ENCODE data around the gene ESYT3. TPM values are rescaled to one million over a fixed set of nuclear protein-coding genes. Genes with fewer than 3 reads are reported as not detected.

The ESYT3 gene
- total RNA-seq, 1 experiment from 2014 or later = 2.6 TPM

GRCh38 chr3:138470687-138471086, 36.3 kb downstream of the ESYT3 start:
- no peak overlapping the region for H3K27ac ChIP-seq (ENCODE audit: low read length)
- no peak for TF ChIP-seq TCF7L2 (IDR thresholded peaks at IDR 0.05; ENCODE audit: low read depth, low read length)
- TF ChIP-seq SIN3A (IDR thresholded peaks at IDR 0.05; ENCODE audit: borderline replicate concordance, insufficient read depth, low read depth, low read length) = no peak
- TF ChIP-seq REST (IDR thresholded peaks at IDR 0.05; ENCODE audit: insufficient read depth in 1 of 2, low read depth in 2 of 2, low read length in 1 of 2) = no peak
- TF ChIP-seq POLR2AphosphoS5 (IDR thresholded peaks at IDR 0.05; ENCODE audit: low read depth, low read length) = no peak
- TF ChIP-seq CTCF (IDR thresholded peaks at IDR 0.05) = no peak
- no peaks in the 10 kb centered on the region for H3K27me3 ChIP-seq (ENCODE audit: control insufficient read depth, insufficient read depth, low read length)
- BruUV-seq (replicated peaks) = no TSS peak
- no peaks in the 10 kb centered on the region for H3K9me3 ChIP-seq (ENCODE audit: control insufficient read depth, insufficient read depth, low read depth, low read length)
- DNase-seq (ENCODE audit: low read depth, low spot score) = no peak
- intact Hi-C loops (cut with micrococcal nuclease; ENCODE audit: unreplicated experiment) = no loop called here
- H3K4me1 ChIP-seq (ENCODE audit: control insufficient read depth, insufficient read depth, low read length) = no peaks in the 10 kb centered on the region
- no peak overlapping the region for H3K4me3 ChIP-seq (ENCODE audit: low read depth in 2 of 2, low read length in 2 of 2)
- ATAC-seq = no peak
- H3K36me3 ChIP-seq (ENCODE audit: control insufficient read depth, insufficient read depth, low read length) = no peaks in the 10 kb centered on the region
- in situ Hi-C loops (cut with HindIII; ENCODE audit: low pct_unique_long_range_greater_than_20kb, low sequenced_read_pairs) = no loop called here
- CTCF ChIA-PET = interaction anchor here (0.6 kb wide), 1 partner anchor 374 kb away, joined by 3 read pairs; no protein-coding TSS in a partner anchor
- POLR2A ChIA-PET = no interaction called here

- Histone ChIP-seq H3K9me3 (ENCODE audit: control insufficient read depth, insufficient read depth, low read depth, low read length) (no peaks in the 10 kb centered on the region), H3K36me3 (ENCODE audit: control insufficient read depth, insufficient read depth, low read length) (no peaks in the 10 kb centered on the region), H3K4me3 (ENCODE audit: low read depth in 2 of 2, low read length in 2 of 2) (no peak overlapping the region), H3K4me1 (ENCODE audit: control insufficient read depth, insufficient read depth, low read length) (no peaks in the 10 kb centered on the region), H3K27me3 (ENCODE audit: control insufficient read depth, insufficient read depth, low read length) (no peaks in the 10 kb centered on the region), H3K27ac (ENCODE audit: low read length) (no peak overlapping the region)
- no peak for DNase-seq (ENCODE audit: low read depth, low spot score)
- BruUV-seq (replicated peaks) = no TSS peak
- CTCF ChIA-PET = no interaction called here
- intact Hi-C loops (cut with micrococcal nuclease; ENCODE audit: unreplicated experiment) = no loop called here
- no peak for ATAC-seq
- in situ Hi-C loops (cut with HindIII; ENCODE audit: low pct_unique_long_range_greater_than_20kb, low sequenced_read_pairs) = no loop called here
- POLR2A ChIA-PET = no interaction called here
- TF ChIP-seq POLR2AphosphoS5 (IDR thresholded peaks at IDR 0.05; ENCODE audit: low read depth, low read length) (no peak), TCF7L2 (IDR thresholded peaks at IDR 0.05; ENCODE audit: low read depth, low read length) (no peak), SIN3A (IDR thresholded peaks at IDR 0.05; ENCODE audit: borderline replicate concordance, insufficient read depth, low read depth, low read length) (no peak), CTCF (IDR thresholded peaks at IDR 0.05) (no peak), REST (IDR thresholded peaks at IDR 0.05; ENCODE audit: insufficient read depth in 1 of 2, low read depth in 2 of 2, low read length in 1 of 2) (no peak)
Observed at GRCh38 chr3:138471481-138471880, 37.1 kb downstream of the ESYT3 start.

All from Panc1 (cell line).